Anterior cingulate cortex (tissue), 58 donors: ENCODE data around the gene KLHDC7B.
"Not testable (repeated sequence)": the region's sequence is repeated elsewhere in the genome, so short reads cannot be mapped to it uniquely, and the experiment has no call there.

Experiments used
- DNase-seq, 58 donors: peaks; one replicate each; lab custom pipeline; 2025; lab: John Stamatoyannopoulos, UW

The KLHDC7B gene

GRCh38 chr22:50528682-50529415 lies 16.9 kb upstream of the KLHDC7B start:
- no peak for DNase-seq

- no peak for DNase-seq
Observed at GRCh38 chr22:50529416-50529896, 16.2 kb upstream of the KLHDC7B start.

- DNase-seq, result peak in 1 of 58 donors; percentile 21
Observed at GRCh38 chr22:50529897-50530579, 15.7 kb upstream of the KLHDC7B start, which contains the start of gene TYMP. Gene TYMP (minus strand): TSS chr22:50530012. CDS start chr22:50529709, 303 bp downstream.

GRCh38 chr22:50530580-50530876 lies 15.2 kb upstream of the KLHDC7B start:
- no peak for DNase-seq

DNA sequence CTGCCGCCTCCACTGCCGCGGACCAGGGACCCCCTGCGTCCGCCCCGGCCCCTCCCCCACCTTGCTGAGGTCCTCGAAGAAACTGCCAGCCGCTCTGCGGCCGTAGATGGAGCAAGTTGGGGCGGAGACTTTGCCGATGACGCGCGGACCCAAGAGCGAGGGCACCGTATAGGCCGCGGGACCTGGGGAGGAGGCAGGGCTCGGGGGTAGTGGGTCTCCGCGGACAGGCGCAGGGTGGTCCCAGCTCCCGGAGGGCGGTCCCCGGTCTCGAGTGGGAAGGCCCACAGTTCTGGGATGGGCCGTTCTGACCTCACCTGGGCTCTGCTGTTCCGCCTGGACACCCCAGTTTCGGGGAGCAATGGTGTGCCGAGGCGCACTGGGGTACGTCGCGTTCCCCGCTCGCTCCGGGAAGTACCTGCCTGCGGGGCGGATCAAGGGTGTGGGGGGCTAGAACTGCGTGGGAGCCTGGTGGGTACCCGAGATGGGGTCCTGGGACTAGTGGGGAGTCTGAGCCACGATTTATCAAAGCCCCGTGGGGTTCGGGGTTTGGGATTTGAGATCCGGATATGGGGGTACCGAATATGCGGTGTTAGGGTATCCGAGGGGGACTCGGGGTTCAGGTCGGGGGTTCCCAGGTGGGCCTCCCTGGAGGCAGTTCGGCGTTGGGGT lies 14.7 kb upstream of the KLHDC7B start:
- peak in 1 of 58 donors; percentile 13 for DNase-seq

DNA sequence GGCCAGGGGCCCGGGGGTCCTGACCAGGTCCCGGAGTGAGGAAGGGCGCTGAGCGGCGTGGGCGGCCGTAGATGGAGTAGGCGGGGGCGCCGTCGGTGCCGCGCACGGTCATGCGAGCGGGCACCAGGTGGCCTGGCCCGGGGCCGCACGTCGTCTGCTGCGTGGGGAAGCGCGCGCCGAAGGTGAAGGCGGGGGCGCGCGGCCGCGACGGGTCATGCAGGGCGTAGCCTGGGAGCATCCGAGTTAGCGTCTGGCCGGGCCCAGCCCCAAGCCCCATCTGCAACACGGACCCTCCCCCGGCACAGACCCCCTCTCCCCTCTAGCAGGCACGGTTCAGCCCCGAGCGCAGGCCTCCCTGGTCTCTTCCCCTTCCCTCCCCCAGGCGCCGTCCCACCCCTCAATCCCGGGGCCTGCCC lies 14.1 kb upstream of the KLHDC7B start:
- no peak for DNase-seq

DNA sequence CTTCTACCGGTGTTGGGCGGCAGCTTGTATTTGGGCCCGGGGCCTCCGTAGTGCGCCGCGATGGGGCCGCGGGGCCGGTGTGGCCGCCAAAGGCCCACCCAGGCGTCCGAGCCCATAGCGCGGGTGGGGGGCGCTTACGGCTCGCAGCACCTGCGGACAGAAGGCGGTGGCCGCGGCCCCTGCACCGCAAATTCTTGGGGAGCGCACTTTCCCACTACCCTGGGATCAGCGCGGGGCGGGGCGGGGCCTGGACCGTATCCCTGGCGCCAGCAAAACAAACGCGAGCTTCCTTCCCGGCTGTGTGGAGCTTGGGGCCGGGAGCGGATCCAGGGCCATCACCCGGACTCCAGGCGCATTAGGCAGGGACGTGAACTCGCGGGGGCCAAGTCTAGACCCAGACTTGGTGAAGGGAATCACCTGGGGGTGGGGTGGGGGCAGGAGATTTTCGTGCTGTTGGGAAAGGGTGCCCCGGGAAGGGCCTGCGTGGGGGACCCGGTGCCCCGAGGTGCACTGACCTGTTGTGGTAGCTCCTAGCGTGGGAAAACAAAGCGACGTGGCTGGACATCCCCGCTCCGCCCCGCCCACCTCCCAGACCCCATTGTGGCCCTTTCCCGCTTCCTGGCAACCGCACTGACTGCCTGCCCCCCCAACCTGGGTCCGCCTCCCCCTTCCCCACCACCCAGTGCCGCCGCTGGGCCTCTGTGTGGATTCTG lies 13.6 kb upstream of the KLHDC7B start:
- DNase-seq, result no peak

GRCh38 chr22:50532824-50533796 lies 12.6 kb upstream of the KLHDC7B start:
- no peak for DNase-seq

DNA sequence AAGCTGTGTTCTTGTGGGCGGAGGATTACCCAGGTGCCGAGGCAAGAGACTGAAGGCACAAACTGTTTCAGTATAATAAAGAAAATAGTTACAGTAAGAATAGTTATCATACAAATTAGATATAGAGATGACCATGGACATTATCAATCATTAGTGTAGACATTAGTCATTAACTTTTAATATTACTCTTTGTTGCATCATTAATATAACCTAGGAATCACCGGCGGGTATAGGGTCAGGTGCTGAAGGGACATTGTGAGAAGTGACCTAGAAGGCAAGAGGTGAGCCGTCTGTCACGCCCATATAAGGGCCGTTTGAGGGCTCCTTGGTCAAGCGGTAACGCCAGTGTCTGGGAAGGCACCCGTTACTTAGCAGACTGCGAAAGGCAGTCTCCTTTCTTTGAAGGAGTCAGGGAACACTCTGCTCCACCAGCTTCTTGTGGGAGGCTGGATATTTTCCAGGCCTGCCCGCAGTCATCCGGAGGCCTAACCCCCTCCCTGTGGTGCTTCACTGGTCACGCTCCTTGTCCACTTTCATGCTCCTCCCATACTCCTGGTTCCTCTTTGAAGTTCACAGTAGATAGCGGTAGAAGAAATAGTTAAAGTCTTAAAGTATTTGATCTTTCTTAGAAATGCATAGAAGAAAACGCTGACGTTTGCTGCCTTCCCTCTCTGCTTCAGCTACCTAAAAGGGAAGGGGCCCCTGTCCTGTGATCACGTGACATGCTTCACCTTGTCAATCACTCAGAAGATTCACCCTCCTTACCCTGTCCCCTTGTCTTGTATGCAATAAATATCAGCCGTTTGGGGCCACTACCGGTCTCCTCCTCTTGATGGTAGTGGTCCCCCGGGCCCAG lies 11.6 kb upstream of the KLHDC7B start:
- not testable (repeated sequence) for DNase-seq

GRCh38 chr22:50535113-50535512 lies 10.6 kb upstream of the KLHDC7B start:
- DNase-seq, result no peak

- DNase-seq, result no peak
Observed at GRCh38 chr22:50536226-50536625, 9.5 kb upstream of the KLHDC7B start.

- no peak for DNase-seq
Observed at GRCh38 chr22:50537765-50538164, 7.9 kb upstream of the KLHDC7B start.

GRCh38 chr22:50540381-50540780 lies 5.3 kb upstream of the KLHDC7B start:
- no peak for DNase-seq

DNA sequence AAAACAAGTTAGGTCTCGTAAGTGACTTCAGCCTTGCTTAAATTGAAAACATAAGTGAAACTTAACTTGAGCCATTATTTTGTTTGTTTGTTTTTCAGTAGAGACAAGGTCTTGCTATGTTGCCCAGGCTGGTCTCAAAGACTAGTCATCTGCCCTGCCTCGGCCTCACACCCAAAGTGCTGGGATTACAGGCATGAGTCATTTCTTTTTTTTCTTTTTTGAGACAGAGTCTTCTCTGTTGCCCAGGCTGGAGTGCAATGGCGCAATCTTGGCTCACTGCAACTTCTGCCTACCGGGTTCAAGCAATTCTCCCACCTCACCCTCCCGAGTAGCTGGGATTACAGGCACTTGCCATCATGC lies 4.1 kb upstream of the KLHDC7B start:
- DNase-seq, result not testable (repeated sequence)

DNA sequence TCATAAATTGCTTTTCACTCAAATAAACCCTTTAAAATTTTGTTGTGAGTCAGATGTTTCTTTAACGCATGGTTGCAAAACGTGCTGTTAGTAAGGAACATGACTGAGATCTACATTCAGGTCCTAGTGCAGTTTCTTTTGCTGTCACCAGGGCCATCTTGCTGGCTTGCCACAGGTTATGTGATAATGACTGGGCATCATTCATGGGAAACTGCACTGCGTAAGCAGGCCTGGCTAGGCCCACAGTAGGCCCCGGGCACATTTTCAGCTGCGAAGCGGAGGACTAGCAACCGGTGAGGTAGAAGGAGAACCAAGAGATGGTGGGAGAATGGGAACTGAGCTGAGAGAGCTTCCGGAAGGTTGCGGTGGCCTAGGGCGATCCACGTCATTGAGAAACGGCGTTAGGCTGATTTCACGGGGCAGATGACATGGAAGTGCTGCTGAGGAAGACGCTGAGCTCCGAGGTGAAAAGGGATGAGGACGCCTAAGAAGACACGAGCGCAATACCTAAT lies 3.2 kb upstream of the KLHDC7B start:
- no peak for DNase-seq

- peak in 23 of 58 donors; percentile 12 to 71 (median 34) for DNase-seq
Observed at GRCh38 chr22:50544078-50544745, 1.5 kb upstream of the KLHDC7B start.

GRCh38 chr22:50544746-50545253 lies 899 bp upstream of the KLHDC7B start:
- no peak for DNase-seq
